Measurements from ENCODE around the gene ATAD2B.
"Not testable (repeated sequence)": the region's sequence is repeated elsewhere in the genome, so short reads cannot be mapped to it uniquely, and the experiment has no call there.

Gene ATAD2B

DNA sequence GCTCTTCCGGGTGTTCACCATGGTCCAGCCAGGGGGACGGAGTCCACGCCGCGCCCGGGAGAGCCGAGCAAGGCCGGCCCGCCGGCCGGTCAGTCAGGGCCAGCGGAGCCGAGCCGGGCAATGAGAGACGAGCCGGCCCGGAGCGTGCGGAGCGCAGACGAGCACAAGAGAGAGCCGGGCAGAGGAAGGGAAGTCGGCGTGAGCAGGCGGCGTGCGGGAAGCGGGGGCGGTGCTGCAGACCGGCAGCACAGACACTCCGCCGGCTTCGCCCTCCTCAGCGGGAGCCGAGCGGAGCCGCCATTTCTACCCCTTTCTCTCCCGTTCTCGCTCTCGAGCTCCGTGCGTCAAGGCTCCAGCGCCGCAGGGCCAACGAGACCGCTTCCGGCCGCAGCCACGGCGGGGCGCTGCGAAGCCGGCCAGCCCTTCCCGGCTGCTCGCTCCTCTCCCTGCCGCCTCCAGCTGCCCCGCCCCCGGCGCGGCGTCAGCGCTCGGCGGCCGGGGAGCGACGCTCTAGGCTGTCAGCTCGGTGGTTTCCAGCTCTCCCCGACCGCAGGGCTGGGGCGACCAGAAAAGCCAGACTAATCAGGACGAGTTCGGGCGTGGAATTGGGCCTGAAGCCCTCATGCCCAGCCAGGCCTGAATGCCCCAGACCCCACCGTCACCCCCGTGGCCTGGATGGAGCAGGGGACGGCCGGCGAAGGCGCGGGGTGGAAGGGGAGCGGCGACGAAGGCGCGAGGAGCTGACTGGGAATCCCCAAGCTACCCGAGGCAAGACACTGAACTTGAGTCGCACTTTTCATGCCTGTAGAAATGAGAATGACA, at the start of gene ATAD2B:
TSS of gene ATAD2B (minus strand) at position 374 of the 822 bp plus-strand sequence. CDS start at position 21, 353 bp downstream.
- DNase-seq, result peak; percentile 92

DNA sequence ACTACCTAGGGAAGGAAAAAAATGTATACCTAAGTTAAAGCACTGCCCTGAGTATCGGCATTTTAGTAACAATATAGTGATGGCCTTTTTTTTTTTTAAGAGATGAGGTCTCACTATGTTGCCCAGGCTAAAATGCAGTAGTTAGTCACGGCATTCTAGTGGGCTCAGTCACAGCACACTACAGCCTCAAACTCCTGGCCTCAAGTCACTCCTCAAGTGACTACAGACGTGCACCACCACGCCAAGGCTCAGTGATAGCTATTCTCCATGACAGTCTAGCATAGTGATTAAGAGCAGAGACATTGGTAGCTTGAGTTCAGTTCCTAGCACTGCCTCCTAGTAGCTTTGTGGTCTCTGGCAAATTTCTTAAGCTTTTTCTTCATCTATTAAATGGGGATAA, 40.9 kb upstream of the ATAD2B start:
- DNase-seq, result no peak

DNA sequence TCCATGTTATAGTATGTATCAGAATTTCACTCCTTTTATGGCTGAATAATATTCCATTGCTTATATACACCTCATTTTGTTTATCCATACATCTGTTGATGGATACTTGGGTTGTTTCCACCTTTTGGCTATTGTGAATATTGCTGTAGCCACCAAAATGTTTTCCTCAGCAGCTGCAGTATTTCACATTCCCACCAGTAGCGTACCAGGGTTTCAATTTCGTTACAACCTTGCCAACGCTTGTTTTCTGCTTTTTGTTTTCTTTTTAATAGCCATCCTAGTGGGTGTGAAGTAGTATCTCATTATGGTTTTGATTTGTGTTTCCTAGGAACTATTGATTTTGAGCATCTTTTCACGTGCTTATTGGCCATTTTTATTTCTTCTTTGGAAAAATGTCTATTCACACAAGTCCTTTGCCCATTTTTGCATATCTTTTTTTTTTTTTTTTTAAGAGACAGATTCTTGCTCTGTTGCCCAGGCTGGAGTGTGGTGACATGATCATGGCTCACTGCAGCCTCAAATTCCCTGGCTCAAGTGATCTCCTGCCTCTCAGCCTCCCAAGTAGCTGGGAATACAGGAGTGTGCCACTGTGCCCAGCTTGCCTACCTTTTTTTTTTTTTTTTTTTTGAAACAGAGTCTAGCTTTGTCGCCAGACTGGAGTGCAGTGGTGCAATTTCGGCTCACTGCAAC, 27.5 kb upstream of the ATAD2B start:
- no peak for DNase-seq

DNA sequence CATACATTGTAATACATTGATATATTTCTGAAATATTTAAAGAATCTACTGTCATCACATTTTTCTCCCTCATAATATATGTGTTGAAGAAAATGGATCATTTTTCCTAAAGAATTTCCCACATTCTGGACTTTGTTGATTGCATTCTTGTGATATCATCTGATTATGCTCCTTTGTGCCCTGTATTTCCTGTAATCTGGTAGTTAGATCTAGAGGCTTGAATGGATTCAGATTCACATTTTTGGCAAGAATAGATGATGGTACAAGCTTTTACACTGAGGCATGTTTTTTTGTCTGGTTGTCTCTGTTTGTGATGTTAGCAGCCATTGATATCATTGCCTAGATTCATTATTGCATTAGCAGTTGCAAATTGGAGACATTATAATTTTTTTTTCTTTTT, 26.7 kb upstream of the ATAD2B start:
- no peak for DNase-seq

DNA sequence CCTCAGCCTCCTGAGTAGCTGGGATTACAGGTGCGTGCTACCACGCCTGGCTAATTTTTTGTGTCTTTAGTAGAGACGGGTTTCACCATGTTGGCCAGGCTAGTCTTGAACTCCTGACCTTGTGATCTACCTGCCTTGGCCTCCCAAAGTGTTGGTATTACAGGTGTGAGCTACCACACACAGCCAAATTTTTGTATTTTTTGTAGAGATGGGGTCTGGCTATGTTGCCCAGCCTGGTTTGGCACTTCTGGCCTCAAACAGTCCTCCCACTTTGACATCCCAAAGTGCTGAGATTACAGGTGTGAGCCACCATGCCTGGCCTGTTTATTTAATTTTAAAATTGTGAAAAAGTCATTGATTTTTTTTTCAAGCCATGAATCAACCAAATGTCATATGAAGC, 25.6 kb upstream of the ATAD2B start:
- not testable (repeated sequence) for DNase-seq

DNA sequence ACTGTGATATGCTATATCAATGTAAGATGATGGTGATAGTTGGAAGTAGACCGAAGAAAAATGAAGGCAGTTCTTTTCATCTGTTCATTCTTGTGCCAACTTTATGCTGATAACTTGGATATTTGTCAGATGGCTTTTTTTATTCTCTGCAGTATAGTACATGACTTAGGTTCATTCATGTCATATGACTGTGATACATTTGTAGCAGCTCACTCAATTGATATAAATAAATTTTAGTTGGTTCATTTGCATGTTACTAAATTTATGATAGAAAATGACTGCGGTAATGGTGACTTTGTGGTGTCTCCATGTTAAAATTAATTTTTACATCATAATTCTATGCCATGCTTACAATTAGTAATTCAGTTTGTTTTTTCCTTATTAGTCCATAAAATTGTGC, 20.4 kb upstream of the ATAD2B start:
- DNase-seq, result no peak

DNA sequence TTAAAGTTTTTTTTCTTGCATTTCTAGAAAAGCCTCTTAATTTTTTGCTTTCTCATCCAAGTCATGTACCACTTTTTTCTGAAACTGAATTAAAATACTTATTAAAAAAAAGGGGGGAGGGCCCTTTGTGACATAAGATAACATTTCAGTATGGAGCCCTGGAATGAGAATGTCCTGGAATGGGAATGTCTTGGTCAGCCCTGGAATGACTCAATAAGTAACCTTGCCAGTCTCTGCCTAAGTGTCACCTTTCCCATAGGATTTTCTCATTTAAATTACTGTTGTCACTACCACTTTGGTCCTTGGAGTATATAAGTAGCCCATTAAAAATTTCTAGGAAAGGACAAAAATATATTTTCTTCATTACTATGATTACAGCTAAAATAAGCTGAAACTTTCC, 18.1 kb upstream of the ATAD2B start:
- DNase-seq, result no peak

DNA sequence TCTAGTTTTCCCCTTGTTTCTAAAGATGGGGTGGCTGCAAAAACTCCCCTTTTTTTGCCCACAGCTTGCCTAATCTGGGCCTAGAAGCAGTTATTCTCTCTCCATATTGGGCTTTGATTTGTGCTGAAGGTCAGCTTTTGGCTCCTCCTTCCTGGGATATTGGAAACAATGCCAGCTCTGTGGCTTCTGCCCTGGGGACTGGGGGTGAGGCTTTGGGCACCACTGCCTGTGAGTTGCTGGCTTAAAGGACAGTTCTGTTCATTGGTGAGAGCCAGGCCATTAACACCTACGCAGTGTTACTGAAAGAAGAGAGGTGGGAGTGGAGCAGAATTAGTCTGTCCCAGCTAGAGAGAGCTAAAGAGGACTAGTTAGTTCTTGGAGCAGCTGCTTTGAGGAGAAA, 17.6 kb upstream of the ATAD2B start:
- DNase-seq, result no peak

DNA sequence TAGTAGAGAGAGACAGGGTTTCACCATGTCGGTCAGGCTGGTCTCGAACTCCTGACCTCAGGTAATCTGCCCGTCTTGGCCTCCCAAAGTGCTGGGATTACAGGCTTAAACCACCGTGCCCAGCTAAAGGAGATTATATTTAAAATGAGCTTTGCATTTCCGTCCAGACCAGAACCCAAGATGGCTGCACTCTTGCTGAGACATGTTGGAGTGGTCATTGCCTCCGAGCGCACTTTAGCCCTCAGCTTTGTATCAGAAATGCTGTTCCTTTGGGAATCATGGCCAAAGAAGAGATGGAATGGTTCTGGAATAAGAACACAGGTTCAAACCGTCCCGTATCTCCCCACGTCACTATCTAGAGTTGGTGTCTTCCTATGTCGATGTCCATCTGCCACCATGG, 16.7 kb upstream of the ATAD2B start:
- DNase-seq, result no peak

DNA sequence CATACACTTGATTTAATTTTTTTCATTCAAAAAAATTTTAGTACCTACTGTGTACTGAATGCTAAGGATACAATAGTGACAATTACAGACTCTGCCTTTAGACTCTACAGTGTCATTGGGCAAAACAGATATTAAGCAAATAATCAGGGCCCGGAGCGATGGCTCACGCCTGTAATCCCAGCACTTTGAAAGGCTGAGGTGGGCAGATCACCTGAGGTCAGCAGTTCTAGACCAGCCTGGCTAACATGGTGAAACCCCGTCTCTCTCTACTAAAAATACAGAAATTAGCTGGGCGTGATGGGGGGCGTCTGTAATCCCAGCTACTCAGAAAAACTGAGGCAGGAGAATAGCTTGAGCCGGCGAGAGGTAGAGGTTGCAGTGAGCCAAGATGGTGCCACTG, 14.7 kb upstream of the ATAD2B start:
- DNase-seq, result no peak

DNA sequence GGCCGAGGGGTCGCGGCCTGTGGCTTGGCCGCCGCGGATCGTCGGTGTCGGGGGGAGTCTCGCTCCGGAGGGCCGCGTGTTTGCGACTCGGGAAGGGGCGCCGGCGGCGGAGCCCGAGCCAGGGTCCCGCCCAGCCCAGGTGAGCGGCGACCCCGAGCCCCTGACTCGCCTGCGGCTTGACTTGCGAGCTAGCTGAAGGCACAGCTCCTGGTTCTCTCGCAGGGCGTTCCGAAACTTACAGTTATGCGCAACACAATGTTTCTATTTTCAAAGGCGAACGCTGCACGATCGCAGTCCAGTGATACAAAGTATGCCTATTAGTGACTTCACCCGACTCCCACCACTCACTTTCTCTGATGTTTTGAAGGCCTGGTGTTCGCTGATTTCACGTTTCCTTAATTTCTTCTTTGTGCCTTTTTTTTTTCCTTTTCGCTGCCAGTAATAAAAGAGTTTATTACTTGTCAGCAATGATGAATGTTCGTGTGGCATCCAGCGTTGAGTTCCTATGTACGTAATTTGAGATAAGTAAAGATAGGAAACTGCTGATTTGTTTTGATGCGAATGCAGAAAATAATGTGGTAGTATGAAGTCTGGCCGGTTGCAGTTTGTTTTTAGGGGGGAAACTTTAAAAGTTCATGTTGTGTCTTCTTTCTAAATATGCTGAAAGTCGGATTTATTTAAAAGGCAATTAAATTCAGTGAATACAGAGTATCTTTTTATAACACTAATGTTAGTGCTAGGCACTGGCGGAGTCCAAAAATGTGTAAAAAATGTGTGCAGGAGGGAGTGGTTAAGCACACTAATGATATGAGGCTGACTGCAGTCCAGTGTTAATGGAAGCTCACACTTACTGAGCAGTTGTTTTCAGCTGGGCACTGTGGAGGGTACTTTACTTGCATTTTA, 14.0 kb upstream of the ATAD2B start:
- no peak for DNase-seq

DNA sequence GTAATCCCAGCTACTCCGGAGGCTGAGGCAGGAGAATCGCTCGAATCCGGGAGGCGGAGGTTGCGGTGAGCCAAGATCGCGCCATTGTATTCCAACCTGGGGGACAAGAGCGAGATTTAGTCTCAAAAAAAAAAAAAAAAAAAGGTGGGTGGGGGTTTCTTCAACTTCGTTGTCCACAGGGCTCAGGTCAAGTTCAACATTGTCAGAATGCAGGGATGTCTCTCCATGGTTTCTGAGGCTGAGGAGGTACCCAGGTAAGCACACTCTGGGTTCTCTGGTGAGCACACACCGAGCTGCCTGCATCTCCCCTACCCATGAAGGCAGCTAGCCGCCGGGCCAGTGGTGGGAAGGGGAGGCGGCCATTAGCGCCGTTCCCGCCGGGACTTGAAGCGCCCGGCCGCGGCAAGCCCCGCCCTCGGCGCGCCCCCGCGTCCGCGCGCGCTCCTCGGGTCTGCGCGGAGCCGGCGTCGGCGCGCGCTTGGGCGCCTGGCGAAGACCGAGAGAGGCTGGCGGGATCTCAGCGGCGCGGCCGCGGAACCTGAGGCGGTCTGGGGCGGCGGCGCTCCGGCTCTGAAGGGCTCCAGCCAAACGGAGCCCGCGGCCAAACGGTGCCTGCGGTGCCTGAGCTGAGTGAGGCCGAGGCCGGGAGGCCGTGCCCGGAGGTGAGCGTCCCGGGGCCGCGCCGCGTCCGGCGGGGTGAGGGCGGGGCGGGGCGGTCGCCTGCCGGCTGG, 13.2 kb upstream of the ATAD2B start, which contains the start of gene UBXN2A:
TSS of gene UBXN2A (plus strand) at position 477 of the 731 bp plus-strand sequence. CDS start 17,852 bp downstream, outside the sequence.
- peak; percentile 62 for DNase-seq

DNA sequence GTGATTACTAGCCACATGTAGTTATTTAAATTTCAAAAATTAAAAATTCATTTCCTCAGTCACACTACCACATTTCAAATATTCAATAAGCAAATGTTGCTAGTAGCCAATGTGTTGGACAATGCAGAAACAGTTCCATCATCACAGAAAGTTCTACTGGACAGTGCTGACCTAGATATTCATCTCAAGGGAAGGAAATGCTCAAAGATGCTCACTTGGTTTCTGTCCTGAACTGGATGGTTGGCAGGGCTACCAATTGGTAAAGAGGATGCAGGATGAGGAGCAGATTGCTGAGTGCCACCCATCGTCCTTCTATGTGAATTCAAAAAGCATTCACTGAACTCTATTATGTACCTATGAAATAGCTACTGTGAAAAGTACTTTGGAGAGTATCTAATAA, 7.3 kb upstream of the ATAD2B start:
- no peak for DNase-seq

DNA sequence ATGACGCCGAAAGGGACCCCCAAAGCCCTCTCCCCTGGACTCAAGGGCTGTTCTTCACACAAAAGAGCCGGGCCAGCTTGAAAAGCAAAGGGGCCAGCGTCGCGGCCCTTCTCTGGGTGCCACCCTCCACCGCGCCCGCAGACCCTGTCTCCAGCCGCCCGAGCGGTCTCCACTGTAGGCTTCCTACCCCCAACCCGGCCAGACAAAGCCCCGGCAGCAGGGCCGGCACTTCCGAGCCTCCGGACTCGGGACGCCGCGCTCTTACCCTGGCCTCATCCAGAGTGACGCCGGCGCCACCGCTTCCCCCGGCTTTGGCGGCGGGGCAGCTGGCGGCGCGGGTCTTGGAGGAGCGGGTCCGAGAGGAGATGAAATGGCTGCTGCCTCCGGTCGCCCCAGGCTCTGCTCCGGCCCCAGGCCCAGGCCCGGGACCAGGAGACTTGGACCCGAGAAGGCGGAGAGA, 603 bp downstream of the ATAD2B start:
- DNase-seq, result no peak

DNA sequence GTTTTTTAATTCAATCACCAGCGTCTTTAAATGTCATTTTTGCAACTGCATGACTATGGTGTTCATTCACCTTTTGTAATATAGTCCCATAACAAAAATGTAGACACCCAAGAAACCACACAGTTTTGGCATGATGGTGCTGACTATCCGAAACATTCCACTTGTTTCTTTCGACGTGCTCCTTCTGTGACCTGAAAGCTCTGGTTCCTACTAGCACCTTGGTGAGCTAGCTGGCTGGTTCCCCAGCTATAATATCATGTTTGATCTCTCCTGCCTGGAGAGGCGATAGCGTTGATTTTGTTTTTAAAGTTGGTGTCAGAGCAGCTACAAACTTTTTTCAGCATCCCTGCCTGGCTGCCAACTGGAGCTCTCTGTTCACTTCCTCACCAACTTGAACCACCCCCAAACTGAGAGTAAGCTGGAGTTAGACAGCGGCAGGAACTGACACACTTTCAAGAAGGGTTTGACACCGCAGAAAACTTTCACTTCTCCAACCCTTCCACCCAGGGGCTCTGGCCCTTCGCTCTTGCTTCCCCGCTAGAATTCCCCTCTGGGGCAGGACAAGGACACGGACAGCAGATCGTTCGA, 1.1 kb downstream of the ATAD2B start:
- DNase-seq, result no peak

DNA sequence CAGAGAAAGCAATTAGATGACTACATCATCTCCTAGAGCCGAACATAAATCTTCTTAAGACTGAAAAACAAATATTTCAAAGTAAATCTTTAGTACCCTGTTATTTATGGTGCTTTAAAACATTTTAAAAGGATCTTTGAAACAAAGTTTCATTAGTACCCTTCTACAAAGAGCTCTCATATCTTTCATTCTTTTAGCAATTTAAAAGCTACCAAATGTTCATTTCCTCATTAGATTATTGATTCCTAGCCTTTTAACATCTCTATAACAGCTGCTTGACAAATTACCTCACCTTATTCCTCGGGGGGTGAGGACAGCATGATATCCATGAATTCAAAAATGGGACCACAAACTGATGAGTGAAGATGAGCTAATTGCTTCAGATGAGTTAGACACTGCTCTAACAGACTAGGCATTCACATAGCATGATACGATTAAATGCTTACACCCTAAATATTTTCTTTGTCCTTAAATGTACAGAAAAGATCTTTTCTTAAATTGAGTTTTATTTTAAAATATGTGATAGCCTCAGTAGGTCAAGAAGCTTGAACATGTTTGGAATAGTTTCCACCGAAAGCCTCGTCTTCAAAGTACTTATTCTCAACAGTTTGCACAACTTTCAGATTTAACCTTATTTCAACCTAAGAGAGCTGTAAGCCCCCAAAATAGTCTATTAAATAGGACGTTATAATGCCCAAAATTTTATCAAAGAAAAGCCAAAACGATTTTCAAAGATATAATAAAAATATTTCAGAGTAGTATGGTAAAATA, 2.1 kb downstream of the ATAD2B start:
- DNase-seq, result no peak

DNA sequence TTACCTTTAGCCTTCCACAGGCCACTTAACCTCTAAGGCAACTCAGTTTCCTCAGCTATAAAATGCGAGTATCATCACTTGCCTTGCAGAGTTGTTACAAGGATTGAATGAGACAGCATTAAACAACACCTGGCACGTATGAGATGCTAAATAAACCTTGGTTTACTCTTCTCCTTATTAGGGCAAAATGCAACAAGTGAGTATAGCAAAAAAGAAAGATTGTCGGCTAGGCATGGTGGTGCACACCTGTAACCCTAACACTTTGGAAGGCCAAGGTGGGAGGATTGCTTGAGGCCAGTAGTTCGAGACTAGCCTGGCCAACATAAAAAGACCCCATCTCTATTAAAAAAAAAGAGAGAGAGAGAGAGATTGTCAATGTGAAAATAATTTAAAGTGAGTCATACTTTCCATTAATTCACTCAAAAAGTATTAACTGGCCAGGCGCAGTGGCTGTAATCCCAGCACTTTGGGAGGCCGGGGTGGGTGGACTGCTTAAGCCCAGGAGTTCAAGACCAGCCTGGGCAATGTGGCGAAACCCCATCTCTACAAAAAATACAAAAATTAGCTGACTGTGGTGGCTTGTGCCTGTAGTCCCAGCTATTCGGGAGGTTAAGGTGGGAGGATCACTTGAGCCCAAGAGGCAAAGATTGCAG, 8.0 kb downstream of the ATAD2B start:
- no peak for DNase-seq

DNA sequence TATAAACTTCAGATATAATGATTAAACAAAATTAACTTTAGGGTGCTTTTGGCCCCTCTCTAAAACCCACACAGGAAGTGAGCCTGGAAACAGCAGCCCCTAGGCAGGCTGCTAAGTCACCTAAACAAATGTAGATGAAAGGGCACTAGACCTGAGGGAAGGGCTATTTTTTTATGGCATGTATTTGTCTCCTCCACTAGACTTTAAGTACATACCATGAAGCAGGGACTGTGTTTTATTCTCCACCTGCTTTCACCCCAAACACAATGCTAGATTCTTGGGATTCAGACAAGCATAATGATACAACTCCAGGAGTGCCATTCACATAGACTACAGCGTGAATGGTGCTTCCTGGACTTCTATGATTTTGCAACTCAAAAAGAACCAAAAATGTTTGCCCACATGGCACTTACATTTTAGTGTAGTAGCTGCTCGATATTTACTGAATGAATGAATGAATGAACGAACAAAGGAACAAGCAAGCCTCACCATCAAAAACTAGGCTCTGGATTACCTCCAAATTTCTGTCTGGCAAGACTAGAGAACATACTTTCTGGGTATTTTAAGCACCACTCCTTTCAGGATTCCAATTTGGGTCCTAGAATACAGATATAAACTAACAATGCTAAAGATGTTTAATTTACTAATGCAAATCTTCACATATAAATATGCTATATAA, 10.1 kb downstream of the ATAD2B start:
- DNase-seq, result no peak

DNA sequence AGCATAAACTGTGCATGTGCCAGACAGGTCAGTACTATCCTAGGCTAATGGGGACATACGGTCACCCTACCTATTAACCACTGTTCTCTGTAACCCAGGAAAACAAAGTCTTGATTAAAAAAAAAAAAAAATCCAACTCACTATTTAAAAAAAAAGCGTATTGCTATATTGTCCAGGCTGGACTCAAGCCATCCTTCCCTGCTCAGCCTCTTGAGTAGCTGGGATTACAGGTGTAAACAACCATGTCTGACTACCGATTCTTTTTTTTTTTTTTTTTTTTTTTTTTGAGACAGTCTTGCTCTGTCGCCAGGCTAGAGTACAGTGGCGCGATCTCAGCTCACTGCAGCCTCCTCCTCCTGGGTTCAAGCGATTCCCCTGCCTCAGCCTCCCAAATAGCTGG, 11.6 kb downstream of the ATAD2B start:
- DNase-seq, result no peak

DNA sequence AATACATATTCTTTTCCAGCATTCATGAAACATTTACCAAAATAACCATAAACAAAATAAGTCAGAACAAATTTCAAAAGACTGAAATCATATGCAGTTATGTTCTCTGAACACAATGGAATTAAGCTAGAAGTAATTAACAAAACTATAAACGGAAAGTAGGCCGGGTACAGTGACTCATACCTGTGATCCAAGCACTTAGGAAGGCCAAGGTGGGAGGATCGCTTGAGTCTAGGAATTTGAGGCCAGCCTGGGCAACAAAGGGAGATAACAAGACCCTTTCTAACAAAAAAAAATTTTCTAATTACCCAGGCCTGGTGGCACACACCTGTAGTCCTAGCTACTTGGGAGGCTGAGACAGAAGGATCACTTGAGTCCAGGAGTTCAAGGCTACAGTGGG, 14.9 kb downstream of the ATAD2B start:
- DNase-seq, result no peak

Measured in T1000 (cell line).